ENCODE data around the gene DDX60. TPM values are rescaled to one million over a fixed set of nuclear protein-coding genes. Genes with fewer than 3 reads are reported as not detected.
"Not testable (repeated sequence)": the region's sequence is repeated elsewhere in the genome, so short reads cannot be mapped to it uniquely, and the experiment has no call there.

Gene DDX60
- total RNA-seq, 1 donor from 2014 or later: 5.3 TPM

GRCh38 chr4:168334053-168334452, 15.5 kb upstream of the DDX60 start:
- Histone ChIP-seq H3K4me1 (peaks cover 6% of the 10 kb centered on the region), H3K27me3 (ENCODE audit: low read depth) (no peaks in the 10 kb centered on the region), H3K27ac (replicated peaks) (no peak overlapping the region), H3K9me3 (replicated peaks) (no peaks in the 10 kb centered on the region), H3K4me3 (no peak overlapping the region), H3K36me3 (no peaks in the 10 kb centered on the region)
- no peak for DNase-seq
- no peak for TF ChIP-seq CTCF (IDR thresholded peaks at IDR 0.05; ENCODE audit: borderline replicate concordance)
- intact Hi-C loops (cut with micrococcal nuclease): no loop called here

- H3K4me3 ChIP-seq; H3K36me3 ChIP-seq; H3K27me3 ChIP-seq (ENCODE audit: low read depth); H3K27ac ChIP-seq (replicated peaks); DNase-seq; H3K4me1 ChIP-seq; H3K9me3 ChIP-seq (replicated peaks); intact Hi-C loops (cut with micrococcal nuclease): not testable (repeated sequence)
Measured at GRCh38 chr4:168330575-168330974, 12.0 kb upstream of the DDX60 start.

GRCh38 chr4:168325591-168325990, 7.0 kb upstream of the DDX60 start:
- TF ChIP-seq CTCF (IDR thresholded peaks at IDR 0.05; ENCODE audit: borderline replicate concordance): no peak
- intact Hi-C loops (cut with micrococcal nuclease): no loop called here
- no peaks in the 10 kb centered on the region for H3K4me1 ChIP-seq
- H3K27ac ChIP-seq (replicated peaks): no peak overlapping the region
- no peaks in the 10 kb centered on the region for H3K9me3 ChIP-seq (replicated peaks)
- H3K27me3 ChIP-seq (ENCODE audit: low read depth): no peaks in the 10 kb centered on the region
- DNase-seq: no peak
- H3K36me3 ChIP-seq: no peaks in the 10 kb centered on the region
- no peak overlapping the region for H3K4me3 ChIP-seq

- Histone ChIP-seq H3K36me3 (no peaks in the 10 kb centered on the region), H3K27ac (replicated peaks) (no peak overlapping the region), H3K9me3 (replicated peaks) (no peaks in the 10 kb centered on the region), H3K4me3 (no peak overlapping the region), H3K4me1 (peaks cover 27% of the 10 kb centered on the region), H3K27me3 (ENCODE audit: low read depth) (no peaks in the 10 kb centered on the region)
- intact Hi-C loops (cut with micrococcal nuclease): no loop called here
- no peak for TF ChIP-seq CTCF (IDR thresholded peaks at IDR 0.05; ENCODE audit: borderline replicate concordance)
- no peak for DNase-seq
Measured at GRCh38 chr4:168321006-168321405, 2.5 kb upstream of the DDX60 start.

GRCh38 chr4:168319486-168320019, 1.0 kb upstream of the DDX60 start:
- H3K27ac ChIP-seq (replicated peaks): peak overlapping the region; percentile 96
- H3K27me3 ChIP-seq (ENCODE audit: low read depth): no peaks in the 10 kb centered on the region
- no peak for DNase-seq
- H3K9me3 ChIP-seq (replicated peaks): no peaks in the 10 kb centered on the region
- H3K36me3 ChIP-seq: no peaks in the 10 kb centered on the region
- H3K4me3 ChIP-seq: peak overlapping the region; percentile 81
- no peak for TF ChIP-seq CTCF (IDR thresholded peaks at IDR 0.05; ENCODE audit: borderline replicate concordance)
- intact Hi-C loops (cut with micrococcal nuclease): loop anchor here (5.0 kb wide), 1 partner anchor 163 kb away; the partner anchor contains the start of gene DDX60L
- H3K4me1 ChIP-seq: peaks cover 27% of the 10 kb centered on the region

- Histone ChIP-seq H3K36me3 (no peaks in the 10 kb centered on the region), H3K4me3 (peak overlapping the region; percentile 81), H3K4me1 (peaks cover 27% of the 10 kb centered on the region), H3K27me3 (ENCODE audit: low read depth) (no peaks in the 10 kb centered on the region), H3K9me3 (replicated peaks) (no peaks in the 10 kb centered on the region), H3K27ac (replicated peaks) (peak overlapping the region; percentile 96)
- intact Hi-C loops (cut with micrococcal nuclease): loop anchor here (5.0 kb wide), 1 partner anchor 165 kb away; the partner anchor contains the start of gene DDX60L
- no peak for DNase-seq
- TF ChIP-seq CTCF (IDR thresholded peaks at IDR 0.05; ENCODE audit: borderline replicate concordance): no peak
Measured at GRCh38 chr4:168317621-168318020, 931 bp downstream of the DDX60 start.

Data from left ventricle myocardium inferior (tissue), 1 donor.